Measurements from ENCODE around the gene RERE.

Gene RERE

DNA sequence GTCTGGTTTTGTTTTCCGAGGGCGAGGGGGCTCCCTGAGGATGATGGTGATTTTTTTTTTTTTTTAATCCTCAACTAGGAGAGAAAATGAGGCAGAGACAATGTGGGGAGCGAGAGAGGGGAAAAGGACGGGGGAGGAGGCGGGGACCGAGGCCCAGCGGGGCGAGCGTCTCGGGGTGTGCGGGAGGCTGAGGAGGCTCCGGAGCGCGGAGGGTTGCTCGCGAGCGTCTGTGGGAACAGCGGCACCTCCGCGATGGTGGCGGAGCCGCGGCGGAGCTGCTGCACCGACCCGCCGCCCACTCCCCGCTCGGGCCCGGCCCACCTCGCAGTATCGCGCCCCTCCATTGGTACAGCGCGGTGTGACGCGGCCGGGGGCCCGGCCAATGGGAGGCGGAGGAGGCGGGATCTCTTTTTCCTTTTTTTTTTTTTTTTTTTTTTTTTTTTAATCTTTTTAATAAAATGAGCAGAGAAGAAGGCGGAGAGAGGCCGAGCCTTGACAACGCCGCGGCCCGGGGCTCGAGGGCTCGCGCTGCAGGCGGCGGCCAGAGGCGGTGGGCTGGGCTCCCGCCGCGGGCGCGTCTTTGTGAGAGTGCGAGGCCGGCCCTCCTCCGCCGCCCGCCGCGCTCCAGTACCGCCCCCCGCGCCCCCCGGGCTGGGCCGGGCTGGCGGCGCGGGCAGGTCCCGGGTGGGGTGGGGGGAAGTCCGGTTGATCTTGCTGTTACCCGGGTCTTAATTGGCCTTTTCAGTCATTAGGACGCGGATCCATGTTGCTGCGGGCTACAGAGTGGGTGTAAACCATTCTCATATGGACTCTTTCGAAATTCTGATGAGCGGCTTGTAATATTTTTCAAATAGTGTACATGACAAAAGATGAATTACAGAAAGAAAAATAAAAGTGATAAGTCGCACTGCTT lies at the start of gene RERE:
Gene RERE, minus strand, starts transcription at position 229 of the 913 bp plus-strand sequence.
- DNase-seq, result peak; percentile 88

DNA sequence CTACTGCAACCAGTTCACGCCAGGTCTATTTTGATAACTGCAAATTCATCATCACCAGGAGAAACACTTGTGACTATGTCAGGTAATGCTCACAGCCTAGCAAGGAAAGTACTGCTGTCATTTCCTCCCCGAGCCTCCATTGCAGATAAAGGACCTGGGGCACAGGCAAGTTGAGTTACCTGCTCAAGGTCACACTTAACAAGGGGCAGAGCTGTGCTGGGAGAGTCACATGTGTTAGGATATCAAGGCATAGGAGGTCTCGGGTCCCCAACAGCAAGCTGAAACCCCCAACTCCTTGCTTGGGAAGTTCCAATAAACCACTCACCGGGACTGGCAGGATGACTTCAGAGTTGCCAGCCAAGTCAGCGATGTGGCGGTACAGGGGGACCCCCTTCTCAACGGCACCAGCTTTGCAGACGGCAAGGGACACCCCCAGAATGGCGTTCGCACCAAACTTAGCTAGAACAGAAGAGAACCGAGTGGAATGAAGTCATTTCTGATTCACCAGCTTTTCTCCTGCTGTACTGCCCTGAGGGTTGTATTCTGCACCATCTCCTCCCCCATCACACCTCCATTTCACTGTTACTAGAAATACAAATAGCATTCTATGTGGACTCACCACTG lies 49.5 kb upstream of the RERE start:
- DNase-seq, result no peak

DNA sequence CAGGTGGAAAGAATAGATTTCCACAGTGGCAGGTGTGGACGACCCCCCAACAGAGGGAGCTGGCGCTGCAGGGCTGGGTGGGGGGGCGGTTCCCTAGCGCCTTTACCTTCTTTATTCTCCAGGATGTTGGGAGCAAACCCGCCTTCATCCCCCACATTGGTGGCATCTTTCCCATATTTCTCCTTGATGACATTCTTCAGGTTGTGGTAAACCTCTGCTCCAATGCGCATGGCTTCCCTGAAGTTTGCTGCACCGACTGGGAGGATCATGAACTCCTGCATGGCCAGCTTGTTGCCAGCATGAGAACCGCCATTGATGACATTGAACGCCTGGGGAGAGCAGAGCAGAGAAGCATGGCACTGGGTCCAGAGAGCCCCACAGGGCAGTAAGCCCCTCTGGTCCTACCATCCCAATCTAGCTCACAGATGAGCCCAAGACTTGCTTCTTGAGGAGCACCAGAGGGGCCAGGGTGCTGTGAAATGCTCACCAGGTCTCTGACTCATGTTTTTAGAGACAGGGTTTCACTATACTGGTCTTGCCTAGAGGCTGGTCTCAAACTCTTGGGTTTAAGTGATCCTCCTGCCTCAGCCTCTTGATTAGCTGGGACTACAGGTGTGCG lies 48.8 kb upstream of the RERE start:
- DNase-seq, result no peak

DNA sequence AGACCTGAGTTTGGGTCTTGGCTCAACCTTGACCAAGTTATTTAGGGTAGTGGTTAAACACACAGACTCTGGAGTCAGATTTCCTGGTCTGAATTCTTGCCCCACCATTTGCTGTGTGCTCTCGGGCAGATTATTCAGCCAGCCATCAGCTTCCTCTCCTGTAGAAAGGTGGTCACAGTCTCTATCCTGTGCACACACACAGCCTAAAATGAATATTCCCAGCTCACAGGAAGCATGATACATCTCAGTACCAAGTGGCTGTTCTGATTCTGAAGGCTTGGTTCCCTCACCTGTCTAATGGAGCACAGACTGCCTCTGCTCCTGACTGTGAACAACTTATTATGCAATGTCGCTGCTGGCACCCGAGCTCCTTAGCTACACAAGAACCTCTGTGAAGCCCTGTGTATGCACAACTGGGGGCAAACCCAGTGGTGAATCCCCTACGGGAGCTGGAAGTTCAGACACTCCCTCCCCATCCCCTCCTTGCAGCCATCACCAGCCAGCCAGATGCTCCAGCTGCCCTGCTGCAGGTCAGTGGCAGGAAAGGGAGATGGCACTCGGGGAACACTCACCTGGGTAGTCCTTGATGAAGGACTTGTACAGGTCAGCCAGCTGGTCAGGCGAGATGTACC lies 47.4 kb upstream of the RERE start:
- no peak for DNase-seq

DNA sequence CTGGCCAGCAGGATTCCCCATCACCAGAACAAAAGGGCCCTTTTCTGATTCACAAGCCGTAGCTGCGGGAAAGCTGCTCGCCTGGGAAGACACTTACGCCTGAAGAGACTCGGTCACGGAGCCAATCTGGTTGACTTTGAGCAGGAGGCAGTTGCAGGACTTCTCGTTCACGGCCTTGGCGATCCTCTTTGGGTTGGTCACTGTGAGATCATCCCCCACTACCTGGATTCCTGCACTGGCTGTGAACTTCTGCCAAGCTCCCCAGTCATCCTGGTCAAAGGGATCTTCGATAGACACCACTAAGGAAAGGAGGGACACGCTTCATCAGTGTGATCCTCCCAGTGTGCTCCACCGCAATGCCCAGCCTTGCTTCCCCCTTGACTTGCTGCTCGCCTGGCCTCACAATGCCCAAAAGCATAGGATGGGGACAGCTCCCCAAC lies 46.4 kb upstream of the RERE start:
- DNase-seq, result no peak

DNA sequence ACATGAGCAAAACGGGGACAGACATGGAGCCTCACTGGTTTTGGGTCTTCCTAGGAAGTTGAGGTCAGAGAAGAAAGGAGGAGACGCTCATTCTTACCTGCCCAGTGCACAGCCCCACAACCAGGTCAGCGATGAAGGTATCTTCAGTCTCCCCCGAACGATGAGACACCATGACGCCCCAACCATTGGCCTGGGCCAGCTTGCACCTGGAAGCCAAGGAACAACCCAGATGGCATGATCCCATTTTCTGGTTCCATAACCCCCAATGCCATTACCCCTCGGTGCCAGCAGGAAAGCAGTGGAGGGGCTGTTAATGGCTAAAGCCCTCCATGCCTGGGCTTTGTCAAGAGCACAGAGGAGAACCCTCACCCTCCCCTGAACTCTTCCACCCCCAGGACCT lies 45.7 kb upstream of the RERE start:
- no peak for DNase-seq

DNA sequence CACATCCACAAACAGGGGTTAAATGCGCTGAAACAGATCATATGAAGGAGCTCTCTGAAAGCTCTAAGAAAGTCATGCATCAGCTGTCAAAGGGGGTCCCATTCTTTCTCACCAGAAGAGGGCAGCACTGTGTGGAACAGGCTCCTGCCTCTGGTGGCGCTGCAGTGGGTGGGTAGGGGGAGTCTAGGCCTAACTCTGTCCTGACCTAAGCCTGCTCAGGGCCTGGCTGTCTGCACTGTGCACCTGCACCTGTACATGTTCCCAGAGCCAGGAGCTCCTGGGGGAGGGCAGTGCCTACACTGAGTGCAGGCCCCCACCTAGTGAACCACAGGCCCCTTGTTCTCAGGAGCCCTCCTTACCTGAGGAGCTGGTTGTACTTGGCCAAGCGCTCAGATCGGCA lies 45.1 kb upstream of the RERE start:
- no peak for DNase-seq

DNA sequence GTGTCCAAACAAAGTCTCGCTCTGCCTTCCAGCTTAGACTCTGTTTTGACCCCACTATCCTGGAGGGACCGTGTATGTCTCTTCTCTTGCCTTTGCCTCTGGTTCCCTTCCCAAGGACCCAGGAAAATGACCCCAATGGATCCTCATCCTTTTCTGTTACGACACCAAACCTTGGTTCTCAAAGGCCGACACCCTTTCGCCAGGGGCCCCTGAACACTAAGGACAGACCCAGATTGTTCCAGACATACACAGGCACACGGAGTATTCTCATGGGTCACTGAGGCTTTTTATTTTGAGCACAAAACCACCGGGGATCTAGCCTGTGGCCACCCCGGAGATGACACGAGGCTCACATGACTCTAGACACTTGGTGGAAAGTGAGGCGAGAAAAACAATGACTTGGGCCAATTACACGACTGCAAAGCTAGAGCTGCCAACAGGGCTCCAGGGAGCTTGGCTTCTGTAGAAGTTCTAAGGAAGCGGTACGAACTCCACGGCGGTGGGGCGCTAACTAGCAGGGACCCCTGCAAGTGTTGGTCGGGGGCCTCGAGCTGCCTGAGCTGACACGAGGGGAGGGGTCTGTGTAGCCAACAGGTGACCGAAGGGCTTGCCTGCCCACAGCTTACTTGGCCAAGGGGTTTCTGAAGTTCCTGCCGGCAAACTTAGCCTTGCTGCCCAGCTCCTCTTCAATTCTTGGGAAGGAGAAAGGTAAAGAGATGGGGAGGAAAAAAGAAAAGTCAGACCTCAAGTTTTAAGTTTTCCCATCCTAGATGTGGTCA lies 43.5 kb upstream of the RERE start:
- no peak for DNase-seq

DNA sequence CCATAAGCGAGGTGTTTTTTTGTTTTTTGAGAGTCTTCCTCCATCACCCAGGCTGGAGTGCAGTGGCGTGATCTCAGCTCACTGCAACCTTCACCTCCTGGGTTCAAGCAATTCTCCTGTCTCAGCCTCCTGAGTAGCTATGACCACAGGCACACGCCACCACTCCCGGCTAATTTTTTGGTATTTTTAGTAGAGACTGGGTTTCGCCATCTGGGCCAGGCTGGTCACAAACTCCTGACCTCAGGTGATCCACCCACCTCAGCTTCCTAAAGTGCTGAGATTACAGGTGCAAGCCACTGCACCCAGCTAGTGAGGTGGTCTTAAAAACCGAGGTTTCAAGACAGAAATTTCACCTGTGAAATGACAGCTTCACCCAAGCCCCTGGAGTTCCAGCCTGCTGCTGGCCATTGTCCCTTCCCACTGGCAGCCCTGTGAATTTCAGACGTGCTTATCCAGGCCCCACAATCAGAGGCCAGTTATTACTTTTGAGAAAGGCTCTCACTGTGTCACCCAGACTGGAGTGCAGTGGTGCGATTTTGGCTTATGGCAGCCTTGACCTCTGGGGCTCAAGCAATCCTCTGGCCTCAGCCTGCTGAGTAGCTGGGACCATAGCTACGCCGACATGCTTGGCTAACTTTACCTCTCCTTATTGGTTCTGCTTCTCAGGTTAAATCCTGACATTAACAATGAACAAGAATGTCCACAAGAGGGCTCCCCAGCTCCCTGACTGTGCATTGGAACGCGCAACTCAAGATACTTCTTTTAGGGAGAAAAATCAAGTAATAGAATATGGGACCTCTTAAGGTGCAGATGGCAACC lies 41.7 kb upstream of the RERE start:
- DNase-seq, result peak; percentile 19

DNA sequence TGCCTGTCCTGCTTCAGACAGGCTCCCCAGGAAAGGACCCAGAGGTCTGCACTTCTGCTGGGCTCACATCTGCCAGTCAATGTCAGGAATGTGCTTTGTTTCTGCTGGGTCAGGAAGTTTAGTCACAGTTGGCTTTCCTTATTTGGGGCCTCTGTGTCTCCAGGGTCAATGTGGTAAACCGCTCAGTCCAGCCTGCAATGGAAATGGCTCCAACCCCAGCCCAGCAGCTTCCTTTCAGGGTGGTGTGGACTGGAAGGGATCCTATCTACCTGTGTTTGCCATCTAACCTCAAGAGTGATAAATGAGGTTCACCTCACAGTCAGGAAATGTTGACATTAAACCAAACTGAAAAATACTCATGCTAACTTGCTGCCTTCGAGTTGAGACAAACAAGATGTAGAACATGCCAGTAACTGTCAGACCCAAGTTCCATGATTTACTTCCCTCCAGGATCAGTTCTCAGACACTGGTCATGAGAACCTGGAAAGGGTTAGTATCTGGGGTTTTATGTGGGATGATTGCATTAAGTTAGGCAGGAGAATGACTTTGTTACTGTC lies 40.8 kb upstream of the RERE start:
- no peak for DNase-seq

DNA sequence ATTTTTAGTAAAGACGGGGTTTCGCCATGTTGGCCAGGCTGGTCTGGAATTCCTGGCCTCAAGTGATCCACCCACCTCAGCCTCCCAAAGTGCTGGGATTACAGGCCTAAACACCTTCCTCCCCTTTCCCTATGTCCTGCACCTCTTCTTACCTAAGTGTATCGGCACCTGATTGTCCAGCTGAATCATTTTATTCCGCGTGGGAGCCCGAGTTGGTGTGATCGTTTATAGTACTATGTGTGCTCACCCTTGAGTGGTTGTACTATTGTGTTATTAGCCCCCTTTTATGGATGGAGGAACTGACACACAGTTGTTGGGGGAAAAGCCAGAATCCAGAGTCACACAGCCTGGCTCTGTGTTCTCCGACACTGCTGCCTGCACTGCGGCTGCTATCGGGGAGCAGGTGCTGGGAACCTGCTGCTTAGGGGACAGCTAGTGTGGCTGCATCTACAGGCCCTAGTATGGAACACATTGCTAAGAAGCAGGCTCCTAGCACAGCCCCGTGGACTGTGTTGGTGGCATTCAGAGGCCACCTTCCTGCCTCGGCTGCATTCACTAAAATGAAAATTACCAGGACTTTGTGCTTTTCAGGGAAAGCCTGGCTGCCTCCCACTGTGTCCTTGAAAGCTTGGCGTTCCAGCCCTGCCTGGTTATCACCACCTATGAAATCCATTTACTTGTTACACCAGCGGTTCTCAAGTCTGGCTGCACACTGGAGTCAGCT lies 39.4 kb upstream of the RERE start:
- no peak for DNase-seq

DNA sequence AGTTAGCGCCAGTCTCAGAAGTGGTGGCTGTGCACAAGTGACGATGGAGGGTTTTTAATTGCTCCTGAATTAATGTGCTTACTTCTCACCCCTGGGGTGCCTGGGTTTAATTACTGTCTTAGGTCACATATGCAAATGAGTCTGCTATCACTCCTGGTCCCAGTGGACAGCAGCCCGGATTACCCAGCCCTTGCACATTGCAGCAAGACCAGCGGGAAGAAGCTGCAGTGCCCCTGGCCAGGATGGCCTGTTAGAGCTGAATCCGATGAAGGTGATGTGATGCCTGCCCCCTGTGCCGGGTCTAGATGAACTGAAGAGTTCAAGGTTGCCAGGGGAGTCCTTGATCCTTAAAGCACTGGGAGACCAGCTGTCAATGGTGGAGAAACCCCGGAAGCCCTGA lies 36.8 kb upstream of the RERE start:
- DNase-seq, result no peak

DNA sequence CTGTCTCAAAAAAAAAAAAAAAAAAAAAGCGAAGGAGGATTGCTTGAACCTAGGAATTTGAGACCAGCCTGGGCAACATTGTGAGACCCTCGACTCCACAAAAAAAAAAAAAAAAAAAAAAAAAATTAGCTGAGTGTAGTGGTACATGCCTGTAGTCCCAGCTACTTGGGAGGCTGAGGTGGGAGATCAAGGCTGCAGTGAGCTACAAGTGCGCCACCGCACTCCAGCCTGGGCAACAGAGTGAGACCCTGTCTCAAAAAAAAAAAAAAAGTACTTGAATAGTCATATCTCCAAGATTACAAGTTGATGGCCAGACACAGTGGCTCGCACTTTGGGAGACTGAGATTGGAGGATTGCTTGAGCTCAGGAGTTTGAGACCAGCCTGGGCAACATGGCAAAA lies 33.6 kb upstream of the RERE start:
- no peak for DNase-seq

DNA sequence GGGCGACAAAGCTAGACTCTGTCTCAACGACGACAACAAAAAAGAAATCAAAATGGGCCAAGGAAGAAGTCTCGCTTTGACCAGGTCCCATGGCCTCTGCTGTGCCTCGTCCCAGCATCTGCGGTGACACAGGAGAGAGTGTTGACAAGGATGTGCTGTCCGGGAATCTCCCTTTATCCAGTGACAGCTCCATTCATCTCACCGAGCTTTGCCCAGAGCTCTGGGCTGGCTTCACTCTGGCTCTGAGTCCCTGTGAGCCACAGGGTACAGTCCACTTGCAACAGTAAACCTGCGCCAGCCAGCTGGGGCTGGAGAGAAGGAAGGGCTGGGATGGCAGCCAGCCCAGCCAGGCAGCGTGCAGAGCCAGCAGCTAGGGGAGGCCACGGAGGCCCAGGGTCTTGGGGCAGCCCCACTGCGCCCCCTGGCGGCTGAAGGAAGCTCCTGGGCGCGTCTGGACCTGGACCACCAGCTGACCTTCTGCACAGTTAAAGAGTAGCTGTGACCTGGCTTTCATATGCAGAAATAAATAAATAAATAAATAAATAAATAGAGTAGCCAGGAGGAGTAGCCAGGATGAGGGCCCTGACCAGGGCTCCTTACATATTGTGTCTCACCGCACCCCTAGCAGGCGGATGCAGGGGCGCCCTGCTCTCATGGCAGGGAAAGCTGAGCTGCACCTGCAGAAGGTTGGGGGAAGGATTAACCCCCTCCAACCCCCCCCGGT lies 31.4 kb upstream of the RERE start:
- DNase-seq, result peak; percentile 60

DNA sequence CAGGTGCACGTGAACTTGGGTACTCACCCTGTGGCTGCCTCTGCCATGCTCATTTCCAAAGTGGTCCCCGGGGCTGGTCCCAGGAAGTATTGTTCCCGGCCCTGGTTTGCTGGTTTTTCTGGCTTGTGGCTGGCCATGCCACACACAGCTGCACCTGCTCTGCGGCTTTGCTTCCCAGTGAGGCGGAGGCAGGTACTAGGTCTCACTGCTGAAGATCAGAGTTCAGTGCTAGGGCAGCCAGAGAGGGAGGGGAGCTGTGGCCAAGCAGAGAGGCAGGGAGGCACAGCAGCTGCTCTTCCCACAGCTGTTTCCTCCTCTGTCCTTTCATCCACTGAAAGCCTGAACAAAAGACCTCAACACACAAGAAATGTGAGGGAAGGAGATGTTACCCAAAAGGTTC lies 30.6 kb upstream of the RERE start:
- DNase-seq, result no peak

DNA sequence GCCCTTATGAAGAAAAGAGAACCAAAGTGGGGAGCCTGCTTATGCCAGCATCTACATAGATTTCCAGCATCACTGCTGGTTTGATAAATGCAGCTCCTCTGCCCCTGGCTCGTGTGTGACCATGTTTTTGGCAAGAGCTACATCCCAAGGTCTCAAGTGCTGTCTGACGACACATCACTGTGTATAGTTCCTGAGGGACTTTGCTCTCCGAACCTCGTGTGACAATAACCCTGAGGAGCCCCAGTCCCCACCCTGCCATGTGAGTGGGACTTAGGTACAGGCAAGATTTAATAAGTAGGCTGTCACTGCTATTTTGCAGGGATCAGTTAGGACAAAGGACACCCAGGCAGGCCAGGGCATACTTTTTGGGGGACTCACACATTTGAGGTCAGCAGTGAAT lies 28.8 kb upstream of the RERE start:
- DNase-seq, result no peak

DNA sequence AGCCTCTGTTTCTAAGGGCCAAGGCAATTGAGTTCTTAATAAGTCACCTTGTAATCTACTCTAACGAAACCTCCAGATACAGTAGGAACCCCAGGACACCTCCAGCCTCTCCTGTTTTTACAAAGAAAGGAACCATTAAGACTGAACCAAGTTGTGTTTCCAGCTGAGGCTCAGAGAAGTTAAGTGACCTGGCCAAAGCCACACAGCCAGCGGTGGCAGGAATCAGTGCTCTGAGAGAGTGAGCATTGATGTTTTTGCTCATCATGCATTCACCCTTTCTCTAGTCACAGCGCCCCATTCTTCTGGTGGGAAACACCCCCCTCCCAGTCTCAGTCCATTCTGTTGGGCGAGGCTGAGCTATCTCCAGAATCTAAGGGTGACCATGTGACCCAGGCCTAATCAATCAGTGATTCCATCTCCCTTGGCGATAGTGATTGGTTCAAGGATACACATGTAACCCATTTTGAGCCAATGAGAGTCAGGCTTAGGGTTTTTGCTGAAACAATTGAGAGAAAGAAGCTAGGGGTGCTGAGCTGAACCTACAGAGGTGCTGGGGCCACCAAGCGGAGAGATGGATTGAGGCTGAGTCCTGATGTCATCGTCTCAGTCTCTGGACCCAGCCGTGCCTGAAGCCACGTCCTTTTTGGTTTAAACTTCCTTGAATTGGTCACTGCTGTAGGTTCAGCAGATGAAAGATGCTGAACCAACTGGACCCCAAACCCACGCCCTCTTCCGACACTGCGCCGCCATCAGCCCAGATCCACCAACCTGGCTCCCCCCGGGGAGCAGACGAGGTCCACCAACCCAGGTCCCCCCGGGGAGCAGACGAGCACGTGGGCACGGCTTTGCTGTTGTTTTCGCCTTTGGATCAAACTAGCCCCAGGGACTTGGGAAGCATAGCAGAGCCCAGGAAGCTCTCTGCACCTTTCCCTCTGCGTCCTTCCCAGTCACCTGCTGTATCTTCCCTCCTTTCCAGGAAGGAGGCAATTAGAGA lies 28.0 kb upstream of the RERE start:
- DNase-seq, result no peak

DNA sequence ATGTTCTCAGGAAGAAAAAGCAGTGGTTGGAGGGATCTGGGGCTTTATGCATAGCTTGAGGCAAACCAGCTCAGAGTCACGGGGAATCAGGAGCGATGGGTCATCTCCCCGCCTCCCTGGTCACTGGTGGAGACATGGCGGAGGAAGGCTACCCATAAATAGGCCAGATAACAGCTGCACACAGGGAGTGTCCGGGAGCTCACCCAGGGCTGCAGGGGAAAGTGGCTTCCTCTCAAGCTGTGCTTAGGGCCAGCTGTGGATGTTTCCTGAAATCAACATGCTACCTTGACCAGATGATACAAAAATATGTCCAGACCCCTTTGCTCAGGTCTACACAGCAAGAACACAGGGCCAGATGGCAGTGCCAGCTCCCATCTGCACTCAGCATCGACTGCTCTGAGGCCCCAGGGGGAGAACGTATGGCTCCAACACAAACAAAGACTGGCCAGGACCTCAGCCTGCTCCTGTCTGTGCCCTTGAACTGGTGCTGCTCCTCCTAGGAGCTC lies 27.1 kb upstream of the RERE start:
- DNase-seq, result no peak

DNA sequence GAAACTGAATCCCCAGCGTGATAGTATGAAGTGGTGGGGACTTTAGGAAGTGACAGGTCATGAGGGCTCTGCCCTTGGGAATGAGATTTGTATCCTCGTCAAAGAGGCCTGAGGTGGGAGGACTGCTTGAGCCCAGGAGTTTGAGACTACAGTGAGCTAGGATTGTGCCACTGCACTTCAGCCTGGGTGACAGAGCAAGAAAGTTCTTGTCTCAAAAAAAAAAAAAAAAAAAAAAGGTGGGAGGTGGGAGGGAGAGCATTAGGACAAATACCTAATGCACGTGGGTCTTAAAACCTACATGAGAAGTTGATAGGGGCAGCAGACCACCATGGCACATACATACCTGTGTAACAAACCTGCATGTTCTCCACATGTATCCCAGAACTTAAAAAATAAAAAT lies 24.0 kb upstream of the RERE start:
- no peak for DNase-seq
